Fibroblast of skin of abdomen (primary cell): Measurements from ENCODE around the gene GNS.
"Not testable (repeated sequence)": the region's sequence is repeated elsewhere in the genome, so short reads cannot be mapped to it uniquely, and the experiment has no call there.

Experiments used
- DNase-seq: peaks from one replicate; pipeline ENCODE4 v3.0.0-alpha.2; 2013

Gene GNS

GRCh38 chr12:64779354-64779974 is 20.3 kb upstream of the GNS start:
- no peak for DNase-seq

- DNase-seq = not testable (repeated sequence)
Measured at GRCh38 chr12:64775147-64775736, 16.0 kb upstream of the GNS start.

- no peak for DNase-seq
Measured at GRCh38 chr12:64773386-64773785, 14.2 kb upstream of the GNS start.

GRCh38 chr12:64767495-64767894 is 8.3 kb upstream of the GNS start:
- no peak for DNase-seq

GRCh38 chr12:64760808-64761573 is 1.8 kb upstream of the GNS start:
- DNase-seq = no peak

GRCh38 chr12:64757771-64758170 is 1.4 kb downstream of the GNS start:
- DNase-seq = no peak

- no peak for DNase-seq
Measured at GRCh38 chr12:64756376-64756775, 2.8 kb downstream of the GNS start.

- no peak for DNase-seq
Measured at GRCh38 chr12:64753427-64753826, 5.8 kb downstream of the GNS start.

GRCh38 chr12:64752833-64753238 is 6.4 kb downstream of the GNS start:
- DNase-seq = no peak

GRCh38 chr12:64752032-64752431 is 7.2 kb downstream of the GNS start:
- DNase-seq = no peak

- DNase-seq = no peak
Measured at GRCh38 chr12:64749461-64750200, 9.6 kb downstream of the GNS start.

- DNase-seq = no peak
Measured at GRCh38 chr12:64747695-64748094, 11.5 kb downstream of the GNS start.

- peak; percentile 30 for DNase-seq
Measured at GRCh38 chr12:64746663-64747062, 12.5 kb downstream of the GNS start.

- no peak for DNase-seq
Measured at GRCh38 chr12:64745980-64746379, 13.2 kb downstream of the GNS start.

- no peak for DNase-seq
Measured at GRCh38 chr12:64745259-64745807, 13.9 kb downstream of the GNS start.

- peak; percentile 12 for DNase-seq
Measured at GRCh38 chr12:64744422-64745258, 14.6 kb downstream of the GNS start.

GRCh38 chr12:64743206-64743605 is 16.0 kb downstream of the GNS start:
- no peak for DNase-seq

- DNase-seq = no peak
Measured at GRCh38 chr12:64742416-64742815, 16.8 kb downstream of the GNS start.

GRCh38 chr12:64740646-64741045 is 18.6 kb downstream of the GNS start:
- DNase-seq = no peak

- no peak for DNase-seq
Measured at GRCh38 chr12:64739778-64740177, 19.4 kb downstream of the GNS start.

- DNase-seq = no peak
Measured at GRCh38 chr12:64737539-64737938, 21.7 kb downstream of the GNS start.

- DNase-seq = no peak
Measured at GRCh38 chr12:64736771-64737170, 22.4 kb downstream of the GNS start.
